ENCODE results near the gene TCTN1.

Gene TCTN1

GRCh38 chr12:110694330-110694901, 80.5 kb downstream of the TCTN1 start:
- Histone ChIP-seq H3K4me1 (ENCODE audit: control insufficient read depth in 1 of 2, insufficient read depth in 1 of 2, low read depth in 1 of 2, low read length in 1 of 2) (peaks cover 88 to 98% of the 10 kb centered on the region in 2 experiments), H3K9me3 (no peaks in the 10 kb centered on the region), H3K27me3 (no peaks in the 10 kb centered on the region), H3K4me3 (ENCODE audit: low read depth in 1 of 2, low read length in 1 of 2) (peak overlapping the region; percentile 49 to 63), H3K27ac (peak overlapping the region; percentile 95), H3K36me3 (no peaks in the 10 kb centered on the region)
- TF ChIP-seq CTCF (IDR thresholded peaks at IDR 0.05), result no peak

- Histone ChIP-seq H3K27me3 (no peaks in the 10 kb centered on the region), H3K4me3 (ENCODE audit: low read depth in 1 of 2, low read length in 1 of 2) (no peak overlapping the region), H3K27ac (no peak overlapping the region), H3K36me3 (no peaks in the 10 kb centered on the region), H3K4me1 (ENCODE audit: control insufficient read depth in 1 of 2, insufficient read depth in 1 of 2, low read depth in 1 of 2, low read length in 1 of 2) (peaks cover 71 to 81% of the 10 kb centered on the region in 2 experiments), H3K9me3 (no peaks in the 10 kb centered on the region)
- no peak for TF ChIP-seq CTCF (IDR thresholded peaks at IDR 0.05)
Measured at GRCh38 chr12:110696283-110696682, 82.4 kb downstream of the TCTN1 start.

GRCh38 chr12:110697236-110697635, 83.3 kb downstream of the TCTN1 start:
- Histone ChIP-seq H3K27ac (peak overlapping the region; percentile 89), H3K4me3 (ENCODE audit: low read depth in 1 of 2, low read length in 1 of 2) (peak overlapping the region in 1 of 2 experiments; percentile 63), H3K9me3 (no peaks in the 10 kb centered on the region), H3K27me3 (no peaks in the 10 kb centered on the region), H3K4me1 (ENCODE audit: control insufficient read depth in 1 of 2, insufficient read depth in 1 of 2, low read depth in 1 of 2, low read length in 1 of 2) (peaks cover 61 to 72% of the 10 kb centered on the region in 2 experiments), H3K36me3 (no peaks in the 10 kb centered on the region)
- no peak for TF ChIP-seq CTCF (IDR thresholded peaks at IDR 0.05)

GRCh38 chr12:110698171-110698902, 84.4 kb downstream of the TCTN1 start:
- Histone ChIP-seq H3K27me3 (no peaks in the 10 kb centered on the region), H3K27ac (peak overlapping the region; percentile 89), H3K9me3 (no peaks in the 10 kb centered on the region), H3K36me3 (no peaks in the 10 kb centered on the region), H3K4me1 (ENCODE audit: control insufficient read depth in 1 of 2, insufficient read depth in 1 of 2, low read depth in 1 of 2, low read length in 1 of 2) (peaks cover 50 to 61% of the 10 kb centered on the region in 2 experiments), H3K4me3 (ENCODE audit: low read depth in 1 of 2, low read length in 1 of 2) (peak overlapping the region; percentile 50 to 63)
- TF ChIP-seq CTCF (IDR thresholded peaks at IDR 0.05), result peak; percentile 95
